T follicular helper cell (primary cell): ENCODE results near the gene TMEM270.
"Not testable (repeated sequence)": the region's sequence is repeated elsewhere in the genome, so short reads cannot be mapped to it uniquely, and the experiment has no call there.

Source experiments
- DNase-seq: peaks from one replicate; pipeline ENCODE4 v3.0.0-alpha.2; 2020; ENCODE audit warnings: low read depth

Gene TMEM270

GRCh38 chr7:73858807-73859206, 2.2 kb upstream of the TMEM270 start:
- DNase-seq: no peak

DNA sequence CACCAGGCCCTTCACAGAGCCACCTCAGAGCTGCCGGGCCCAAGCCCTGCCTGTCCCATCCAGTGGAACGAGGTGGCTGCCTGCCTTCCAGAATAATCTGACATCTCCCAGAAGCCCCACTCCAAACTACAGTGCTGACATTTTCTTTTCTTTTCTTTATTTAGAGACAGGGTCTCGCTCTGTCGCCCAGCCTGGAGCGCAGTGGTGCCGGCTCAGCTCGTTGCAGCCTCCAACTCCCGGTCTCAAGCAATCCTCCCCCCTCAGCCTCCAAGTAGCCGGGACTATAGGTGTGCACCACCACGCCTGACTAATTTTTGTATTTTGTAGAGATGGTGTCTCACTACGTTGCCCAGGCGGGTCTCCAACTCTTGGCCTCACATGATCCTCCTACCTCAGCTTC, 346 bp downstream of the TMEM270 start:
- no peak for DNase-seq

GRCh38 chr7:73864981-73865711, 4.2 kb downstream of the TMEM270 start:
- DNase-seq: no peak

GRCh38 chr7:73865738-73866445, 4.9 kb downstream of the TMEM270 start:
- DNase-seq: no peak

- no peak for DNase-seq
Observed at GRCh38 chr7:73866446-73866767, 5.4 kb downstream of the TMEM270 start.

- DNase-seq: no peak
Observed at GRCh38 chr7:73869011-73869798, 8.2 kb downstream of the TMEM270 start.

DNA sequence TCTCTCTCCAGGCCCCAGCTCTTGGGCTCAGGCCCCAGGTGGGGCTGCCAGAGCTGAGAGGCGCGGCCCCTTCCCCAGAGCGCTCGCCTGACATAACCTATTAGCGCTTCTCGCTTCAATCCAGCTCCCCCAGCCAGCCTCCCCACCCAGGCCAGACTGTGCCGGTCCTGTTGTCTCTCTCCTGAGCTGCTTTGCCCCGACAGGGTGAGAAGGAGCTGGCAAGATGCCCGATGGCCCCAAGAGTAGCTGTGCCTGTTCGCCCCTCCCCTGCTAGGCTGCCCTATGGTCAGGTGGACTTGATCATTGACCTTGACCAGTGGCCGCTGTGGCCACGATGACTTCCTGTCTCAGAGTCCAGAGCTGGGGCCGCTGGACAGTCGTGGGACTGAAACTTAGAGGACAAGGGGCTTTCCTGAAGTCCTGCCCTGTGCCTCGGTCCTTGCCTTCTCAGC, 9.1 kb downstream of the TMEM270 start:
- DNase-seq: no peak

- DNase-seq: no peak
Observed at GRCh38 chr7:73871163-73872011, 10.4 kb downstream of the TMEM270 start.

GRCh38 chr7:73872056-73872908, 11.3 kb downstream of the TMEM270 start:
- no peak for DNase-seq

DNA sequence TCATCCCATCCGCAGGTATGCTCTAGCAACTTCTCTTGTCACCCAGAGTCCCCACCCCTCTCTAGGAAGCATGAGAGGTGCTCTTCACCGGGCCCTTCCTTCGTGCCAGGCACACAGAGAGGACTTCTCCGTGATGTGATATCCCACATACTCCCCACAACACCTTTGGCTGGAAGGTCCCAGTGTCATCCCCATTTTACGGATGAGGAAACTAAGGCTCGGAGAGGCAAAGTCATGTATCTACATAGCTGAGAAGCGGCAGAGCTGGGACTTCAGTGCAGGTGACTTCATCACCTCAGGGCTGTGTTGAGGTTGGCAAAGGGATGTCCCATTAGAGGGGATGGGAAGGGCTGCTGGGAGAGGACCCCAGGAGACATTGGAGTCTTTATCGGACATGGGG, 15.4 kb downstream of the TMEM270 start:
- no peak for DNase-seq

DNA sequence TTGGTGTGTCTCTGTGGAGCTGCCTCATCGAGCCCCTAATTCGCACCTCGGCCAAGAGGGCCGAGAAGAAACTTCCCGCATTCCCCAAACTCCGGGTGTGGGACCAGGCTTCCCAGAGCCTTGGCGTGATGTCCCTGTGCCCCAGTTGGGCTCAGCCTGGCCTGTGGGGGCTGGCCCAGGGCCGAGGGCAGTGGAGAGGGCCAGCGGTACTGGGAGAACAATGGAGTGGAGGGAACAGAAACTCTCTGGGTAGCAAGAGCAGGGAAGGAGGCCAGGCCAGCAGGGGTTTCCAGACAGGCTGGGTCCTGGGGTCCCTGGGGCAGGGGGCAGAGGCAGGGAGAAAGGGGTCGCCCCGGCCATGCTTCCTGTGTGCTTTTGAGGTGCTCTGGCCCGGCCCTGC, 16.0 kb downstream of the TMEM270 start:
- no peak for DNase-seq

GRCh38 chr7:73879977-73880681, 19.2 kb downstream of the TMEM270 start:
- no peak for DNase-seq

DNA sequence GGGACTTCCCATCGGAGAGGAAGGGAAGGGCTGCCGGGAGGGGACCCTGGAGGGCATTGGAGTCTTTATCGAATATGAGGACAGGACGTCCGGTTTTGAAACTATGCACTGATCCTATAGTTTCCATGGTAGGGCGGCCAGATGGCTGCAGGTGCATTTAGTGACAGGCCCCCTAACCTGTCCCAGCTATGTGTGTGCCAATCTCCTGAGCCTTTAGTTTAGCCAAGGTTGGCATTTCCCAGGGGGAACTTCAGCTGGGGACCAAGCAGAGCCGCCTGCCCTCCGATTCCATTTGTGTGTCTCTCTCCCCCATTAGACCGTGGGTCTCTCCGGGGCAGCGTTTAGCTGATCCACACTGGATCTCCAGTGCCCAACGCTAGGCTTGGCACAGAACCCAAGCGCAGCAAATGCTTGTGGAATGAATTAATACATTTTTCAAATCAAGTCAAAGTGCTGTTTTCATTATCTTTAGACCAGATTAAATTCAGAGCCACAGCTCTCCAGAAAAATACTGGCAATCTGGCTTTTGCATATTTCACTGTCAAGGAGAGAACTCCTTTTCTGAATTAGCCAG, 19.9 kb downstream of the TMEM270 start:
- DNase-seq: no peak

GRCh38 chr7:73881352-73882046, 20.5 kb downstream of the TMEM270 start:
- DNase-seq: no peak

DNA sequence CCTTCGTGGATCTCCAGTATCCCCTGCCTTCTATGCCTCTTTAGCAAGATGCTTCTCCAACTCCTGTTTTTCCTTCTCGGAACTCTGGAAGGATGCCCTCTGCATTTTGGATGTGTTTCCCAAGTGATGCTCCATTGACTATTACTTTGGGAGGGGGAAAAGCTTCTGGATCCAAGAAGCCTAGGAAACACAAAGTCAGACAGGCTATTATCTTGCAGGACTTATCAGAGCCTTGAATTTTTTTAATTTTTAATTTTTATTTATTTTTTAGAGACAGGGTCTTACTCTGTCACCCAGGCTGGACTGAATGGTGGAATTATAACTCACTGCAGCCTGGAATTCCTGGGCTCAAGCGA, 21.1 kb downstream of the TMEM270 start:
- DNase-seq: no peak

GRCh38 chr7:73884867-73885422, 24.0 kb downstream of the TMEM270 start:
- DNase-seq: not testable (repeated sequence)

DNA sequence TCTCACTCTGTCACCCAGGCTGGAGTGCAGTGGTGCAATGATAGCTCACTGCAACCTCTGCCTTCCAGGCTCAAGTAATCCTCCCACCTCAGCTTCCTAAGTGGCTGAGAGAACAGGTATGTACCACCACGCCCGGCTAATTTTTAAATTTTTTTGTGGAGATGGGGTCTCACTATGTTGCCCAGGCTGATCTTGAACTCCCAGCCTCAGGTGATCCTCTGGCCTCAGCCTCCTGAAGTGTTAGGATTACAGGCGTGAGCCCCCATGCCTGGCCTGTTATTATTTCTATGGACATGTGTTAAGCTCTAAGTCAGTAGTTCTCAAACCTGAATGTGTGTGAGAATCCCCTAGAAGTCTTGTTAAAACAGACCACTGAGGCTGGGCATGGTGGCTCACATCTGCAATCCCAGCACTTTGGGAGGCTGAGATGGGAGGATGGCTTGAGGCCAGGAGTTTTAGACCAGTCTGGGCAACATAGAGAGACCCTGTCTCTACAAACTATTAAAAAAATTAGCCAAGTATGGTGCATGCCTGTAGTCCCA, 24.5 kb downstream of the TMEM270 start:
- no peak for DNase-seq

DNA sequence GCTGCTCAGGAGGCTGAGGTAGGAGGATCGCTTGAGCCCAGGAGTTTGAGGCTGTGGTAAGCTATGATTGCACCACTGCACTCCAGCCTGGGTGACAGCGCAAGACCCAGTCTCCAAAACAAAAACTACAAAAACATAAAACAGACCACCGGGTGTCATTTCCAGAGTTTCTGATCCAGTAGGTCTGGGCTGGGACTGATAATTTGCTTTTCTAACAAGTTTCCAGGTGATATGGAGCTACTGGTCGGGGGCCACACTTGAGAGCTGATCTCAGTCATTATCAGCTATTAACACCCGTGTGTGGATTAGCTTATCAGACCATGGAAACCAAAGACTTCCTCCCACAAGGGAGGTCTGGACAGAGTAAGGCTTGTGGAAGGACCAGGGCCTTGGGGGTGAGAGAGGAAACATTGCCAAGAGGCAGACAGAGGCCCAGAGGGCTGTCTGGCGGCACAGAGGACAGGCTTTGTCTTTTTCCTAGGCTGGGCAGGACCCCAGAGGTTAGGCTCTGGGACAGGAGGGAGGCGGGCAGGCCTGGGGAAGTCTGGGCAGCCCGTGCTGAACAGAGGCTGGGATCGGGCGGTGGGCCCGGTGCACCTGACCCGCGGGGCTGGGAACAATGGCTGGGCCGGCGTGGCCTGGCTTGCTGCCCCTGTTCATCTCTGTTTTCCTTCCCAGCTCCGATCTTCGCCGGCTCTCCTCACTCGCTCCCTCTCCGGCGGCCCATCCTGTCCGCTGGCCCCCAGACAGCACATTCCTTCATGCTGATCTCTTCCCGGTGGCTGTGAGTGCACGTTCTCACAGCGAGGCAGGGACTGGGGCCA, 25.2 kb downstream of the TMEM270 start:
- no peak for DNase-seq
